AG10803 (cell line): ENCODE measurements around the gene THSD4.

ENCODE experiments used
- DNase-seq: peaks from one replicate; pipeline ENCODE4 v3.0.0; 2010; ENCODE audit warnings: low read depth
- H3K4me3 ChIP-seq: 2 replicates; pipeline ENCODE4 v1.5.1; 2011; ENCODE audit warnings: mild to moderate bottlenecking, low read length, control low read depth
- CTCF ChIP-seq: conservative IDR thresholded peaks from 2 replicates; pipeline ENCODE4 v1.5.1; 2011; ENCODE audit warnings: mild to moderate bottlenecking, low read length, control low read depth, inconsistent platforms

The THSD4 gene

GRCh38 chr15:71526060-71526820 is 411.0 kb downstream of the THSD4 start:
- TF ChIP-seq CTCF = no peak
- H3K4me3 ChIP-seq = no peak overlapping the region
- peak; percentile 48 for DNase-seq

DNA sequence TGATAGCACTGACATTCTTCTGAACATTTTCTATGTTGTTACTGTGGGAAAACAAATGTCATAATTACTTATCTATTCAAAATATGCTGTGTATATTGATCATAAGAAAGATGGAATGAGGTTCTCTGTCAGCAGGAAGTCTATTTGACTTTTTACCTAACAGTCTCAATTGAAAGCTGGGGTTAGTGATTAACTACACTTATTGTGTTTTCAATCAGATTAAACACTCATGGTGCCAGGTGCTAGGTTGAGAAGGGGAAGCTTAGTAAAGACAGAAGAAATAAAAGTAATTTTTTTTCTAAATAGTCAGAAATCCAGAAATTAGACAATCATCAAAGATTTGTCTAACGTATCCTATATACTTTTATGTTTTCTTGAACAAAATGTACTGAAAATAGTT is 414.1 kb downstream of the THSD4 start:
- H3K4me3 ChIP-seq = no peak overlapping the region
- no peak for DNase-seq
- no peak for TF ChIP-seq CTCF

GRCh38 chr15:71530116-71530515 is 414.8 kb downstream of the THSD4 start:
- DNase-seq = no peak
- no peak for TF ChIP-seq CTCF
- no peak overlapping the region for H3K4me3 ChIP-seq

DNA sequence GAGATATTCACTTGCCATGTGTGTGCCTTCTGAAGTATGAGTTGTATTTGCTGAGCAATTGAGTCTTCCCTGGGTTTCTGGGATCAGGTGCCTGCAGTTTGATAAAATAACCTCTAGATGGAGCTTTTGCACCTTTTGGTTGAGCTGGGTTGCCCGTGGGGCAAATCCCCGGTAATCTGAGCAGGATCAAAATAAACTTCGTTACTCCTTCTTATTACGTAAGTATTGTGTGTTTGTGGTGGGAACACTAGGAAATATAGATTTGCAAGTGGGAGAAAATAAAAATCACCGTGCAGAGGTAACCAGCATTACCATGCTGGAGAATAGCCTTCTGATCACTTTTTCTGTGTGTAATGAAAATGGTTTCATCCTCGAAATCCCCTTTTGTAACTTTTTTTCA is 417.7 kb downstream of the THSD4 start:
- no peak overlapping the region for H3K4me3 ChIP-seq
- peak; percentile 6 for DNase-seq
- peak; percentile 56 for TF ChIP-seq CTCF

GRCh38 chr15:71538181-71538580 is 422.9 kb downstream of the THSD4 start:
- no peak for TF ChIP-seq CTCF
- H3K4me3 ChIP-seq = no peak overlapping the region
- no peak for DNase-seq

DNA sequence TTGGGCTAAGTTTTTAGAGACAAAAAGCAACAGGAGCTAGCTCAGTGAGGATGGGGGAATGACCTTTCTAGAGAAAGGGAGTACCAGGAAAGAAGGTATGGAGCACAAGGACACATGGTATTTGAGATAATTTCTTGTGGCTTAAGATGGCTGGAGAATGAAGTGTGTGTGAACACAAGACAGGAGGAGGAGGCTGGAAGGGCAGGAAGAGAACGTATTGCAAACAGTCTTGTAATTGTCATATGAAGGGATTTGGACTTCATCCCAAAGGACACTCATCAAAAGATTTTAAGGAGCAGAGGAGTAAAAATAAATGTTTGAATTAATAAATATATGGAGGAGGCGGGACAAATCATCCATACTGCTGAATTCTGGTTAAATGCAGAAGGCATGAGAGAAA is 426.5 kb downstream of the THSD4 start:
- H3K4me3 ChIP-seq = no peak overlapping the region
- DNase-seq = no peak
- TF ChIP-seq CTCF = no peak

DNA sequence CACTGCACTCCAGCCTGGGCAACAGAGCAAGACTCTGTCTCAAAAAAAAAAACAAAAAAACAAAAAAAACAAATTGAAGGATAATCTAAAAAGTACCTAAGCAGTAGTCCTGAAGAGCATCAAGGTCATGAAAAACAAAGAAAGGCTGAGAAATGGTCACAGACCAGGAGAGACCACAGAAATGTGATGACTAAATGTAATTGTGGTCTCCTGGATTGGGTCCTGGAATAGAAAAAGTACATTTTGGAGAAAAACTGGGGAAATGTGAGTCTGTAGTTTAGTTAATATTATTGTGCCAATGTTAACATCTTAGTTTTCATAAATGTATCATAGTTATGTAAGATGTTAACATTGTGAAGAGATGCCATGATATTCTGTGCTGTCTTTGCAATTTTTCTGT is 427.6 kb downstream of the THSD4 start:
- no peak for TF ChIP-seq CTCF
- H3K4me3 ChIP-seq = no peak overlapping the region
- no peak for DNase-seq
